Islet of Langerhans (tissue), 1 donor: Measurements from ENCODE around the gene JCHAIN.

Source experiments
- FAIRE-seq: peaks from one replicate; lab custom pipeline; 2011; peaks lifted over from hg19 to GRCh38; lab: Jason Lieb, UNC

Gene JCHAIN

GRCh38 chr4:70637239-70637913 lies 28.9 kb downstream of the JCHAIN start:
- peak; percentile 99 for FAIRE-seq

- FAIRE-seq: no peak
Observed at GRCh38 chr4:70634482-70634881, 31.8 kb downstream of the JCHAIN start.

- FAIRE-seq: peak; percentile 88
Observed at GRCh38 chr4:70632028-70632427, 34.3 kb downstream of the JCHAIN start.

GRCh38 chr4:70630162-70630561 lies 36.1 kb downstream of the JCHAIN start:
- FAIRE-seq: no peak

GRCh38 chr4:70629469-70630090 lies 36.7 kb downstream of the JCHAIN start:
- FAIRE-seq: no peak

- FAIRE-seq: no peak
Observed at GRCh38 chr4:70628444-70628843, 37.9 kb downstream of the JCHAIN start, which contains the start of gene ENAM. ENAM (plus strand) TSS chr4:70628744; CDS start chr4:70629501, 757 bp downstream.

GRCh38 chr4:70627620-70628019 lies 38.7 kb downstream of the JCHAIN start:
- peak; percentile 9 for FAIRE-seq

GRCh38 chr4:70624226-70624793 lies 42.0 kb downstream of the JCHAIN start:
- peak; percentile 94 for FAIRE-seq

GRCh38 chr4:70623323-70623722 lies 43.0 kb downstream of the JCHAIN start:
- no peak for FAIRE-seq

GRCh38 chr4:70619778-70620177 lies 46.5 kb downstream of the JCHAIN start:
- FAIRE-seq: peak; percentile 41

GRCh38 chr4:70619288-70619687 lies 47.0 kb downstream of the JCHAIN start:
- no peak for FAIRE-seq

GRCh38 chr4:70614184-70614555 lies 52.1 kb downstream of the JCHAIN start:
- no peak for FAIRE-seq

- FAIRE-seq: no peak
Observed at GRCh38 chr4:70613306-70614183, 52.8 kb downstream of the JCHAIN start.

GRCh38 chr4:70608324-70608723 lies 58.0 kb downstream of the JCHAIN start:
- FAIRE-seq: no peak

- no peak for FAIRE-seq
Observed at GRCh38 chr4:70607334-70607853, 58.9 kb downstream of the JCHAIN start.

- FAIRE-seq: no peak
Observed at GRCh38 chr4:70606459-70606858, 59.8 kb downstream of the JCHAIN start.
